GM12878 (cell line): Measurements from ENCODE around the gene PITPNC1. TPM values are rescaled to one million over a fixed set of nuclear protein-coding genes. Genes with fewer than 3 reads are reported as not detected.

ENCODE experiments used
- BMI1 ChIP-seq: fragments of 450-650 bp; IDR thresholded peaks from 2 replicates; pipeline ENCODE4 v1.6.1; 2016; ENCODE audit warnings: mild to moderate bottlenecking, moderate library complexity, borderline replicate concordance
- HDGF ChIP-seq: fragments of 450-650 bp; IDR thresholded peaks from 2 replicates; pipeline ENCODE4 v1.6.1; 2016; ENCODE audit warnings: antibody characterized with exemption
- MEF2B ChIP-seq: fragments of 450-650 bp; IDR thresholded peaks from 2 replicates; pipeline ENCODE4 v1.6.1; 2018; ENCODE audit warnings: mild to moderate bottlenecking, moderate library complexity; ENCODE audit not compliant: partially characterized antibody, poor library complexity, severe bottlenecking
- NR2F1 ChIP-seq: fragments of 450-650 bp; conservative IDR thresholded peaks from 2 replicates; pipeline ENCODE4 v1.6.1; 2017; ENCODE audit warnings: mild to moderate bottlenecking
- POLR2A ChIP-seq: IDR thresholded peaks from 2 replicates; pipeline ENCODE4 v1.6.1; 2011; ENCODE audit warnings: low read depth, mild to moderate bottlenecking, low read length
- POLR2AphosphoS5 ChIP-seq: IDR thresholded peaks from 2 replicates; pipeline ENCODE4 v1.6.1; 2011; ENCODE audit warnings: mild to moderate bottlenecking, low read length, inconsistent platforms
- RAD51 ChIP-seq: fragments of 450-650 bp; IDR thresholded peaks from 2 replicates; pipeline ENCODE4 v1.6.1; 2016; ENCODE audit warnings: moderate library complexity, mild to moderate bottlenecking, inconsistent platforms
- RBBP5 ChIP-seq: fragments of 200-600 bp; sonication (generic); conservative IDR thresholded peaks from 2 replicates; pipeline ENCODE4 v1.6.1; 2016
- SMAD5 ChIP-seq: IDR thresholded peaks from 2 replicates; pipeline ENCODE4 v1.6.1; 2016; ENCODE audit warnings: antibody characterized with exemption, low read depth
- TCF12 ChIP-seq: IDR thresholded peaks from 2 replicates; pipeline ENCODE4 v1.6.1; 2011; ENCODE audit warnings: low read depth, mild to moderate bottlenecking, low read length
- ZNF207 ChIP-seq: fragments of 450-650 bp; IDR thresholded peaks from 2 replicates; pipeline ENCODE4 v1.6.1; 2014; ENCODE audit warnings: antibody characterized with exemption, mild to moderate bottlenecking, borderline replicate concordance
- polyA plus RNA-seq, 11 experiments: library from polyadenylated mRNA; depleted of rRNA in 4 of 11; unstranded in 6 of 11; stranded (reverse) in 5 of 11; fragments of >200 nt; fragmentation: Nextera tagmentation in 4 of 11; fragmentation: Illumina TruSeq in 1 of 11; extraction: Ambion mirVana in 4 of 11; extraction: Trizol in 1 of 11; gene quantifications; 1 replicate in 1 of 11; 2 replicates in 10 of 11; pipeline versions ENCODE4 v1.2.1 to v1.2.3, GENCODE V29; 2011 to 2016; ENCODE audit warnings: inconsistent platforms in 2 of 11, missing spikeins in 2 of 11, low read depth in 1 of 11
- total RNA-seq, 4 experiments: library from RNA; depleted of rRNA in 3 of 4; stranded (reverse); fragments of >200 nt in 3 of 4; fragmentation: Illumina TruSeq in 1 of 4; extraction: Trizol in 1 of 4; gene quantifications; 2 replicates each; pipeline versions ENCODE4 v1.2.1 to v1.2.3, GENCODE V29; 2013 to 2021
- TF ChIP-seq, protein P1 (sequence below): fragments of 450-650 bp; formaldehyde crosslinking; IDR thresholded peaks from 2 replicates; pipeline ENCODE4 v1.5.0; 2022; ENCODE audit warnings: mild to moderate bottlenecking, missing genetic modification characterization
- TF ChIP-seq, protein P2 (sequence below): fragments of 450-650 bp; IDR thresholded peaks from 2 replicates; pipeline ENCODE4 v1.6.1; 2017; ENCODE audit warnings: mild to moderate bottlenecking
- TF ChIP-seq, protein P3 (sequence below): IDR thresholded peaks from 2 replicates; pipeline ENCODE4 v1.6.1; 2012; ENCODE audit warnings: low read depth, low read length, improper control_type of control experiment
- TF ChIP-seq, protein P4 (sequence below): fragments of 450-650 bp; IDR thresholded peaks from 2 replicates; pipeline ENCODE4 v1.6.1; 2018; ENCODE audit warnings: borderline replicate concordance, mild to moderate bottlenecking; ENCODE audit not compliant: partially characterized antibody
- TF ChIP-seq, protein P5 (sequence below): fragments of 450-650 bp; IDR thresholded peaks from 2 replicates; pipeline ENCODE4 v1.6.1; 2018; ENCODE audit warnings: mild to moderate bottlenecking, low read depth, moderate library complexity; ENCODE audit not compliant: partially characterized antibody
- TF ChIP-seq, protein P6 (sequence below): IDR thresholded peaks from 2 replicates; pipeline ENCODE4 v1.6.1; 2011; ENCODE audit warnings: mild to moderate bottlenecking, low read depth, low read length, moderate library complexity; ENCODE audit not compliant: insufficient replicate concordance

PITPNC1 gene
- total and polyA plus RNA-seq, 10 of the 15 experiments (the other 5 are each of a cell fraction or from before 2014, with no cell fraction given): 12.2 to 62.4 (median 47.3) TPM

DNA sequence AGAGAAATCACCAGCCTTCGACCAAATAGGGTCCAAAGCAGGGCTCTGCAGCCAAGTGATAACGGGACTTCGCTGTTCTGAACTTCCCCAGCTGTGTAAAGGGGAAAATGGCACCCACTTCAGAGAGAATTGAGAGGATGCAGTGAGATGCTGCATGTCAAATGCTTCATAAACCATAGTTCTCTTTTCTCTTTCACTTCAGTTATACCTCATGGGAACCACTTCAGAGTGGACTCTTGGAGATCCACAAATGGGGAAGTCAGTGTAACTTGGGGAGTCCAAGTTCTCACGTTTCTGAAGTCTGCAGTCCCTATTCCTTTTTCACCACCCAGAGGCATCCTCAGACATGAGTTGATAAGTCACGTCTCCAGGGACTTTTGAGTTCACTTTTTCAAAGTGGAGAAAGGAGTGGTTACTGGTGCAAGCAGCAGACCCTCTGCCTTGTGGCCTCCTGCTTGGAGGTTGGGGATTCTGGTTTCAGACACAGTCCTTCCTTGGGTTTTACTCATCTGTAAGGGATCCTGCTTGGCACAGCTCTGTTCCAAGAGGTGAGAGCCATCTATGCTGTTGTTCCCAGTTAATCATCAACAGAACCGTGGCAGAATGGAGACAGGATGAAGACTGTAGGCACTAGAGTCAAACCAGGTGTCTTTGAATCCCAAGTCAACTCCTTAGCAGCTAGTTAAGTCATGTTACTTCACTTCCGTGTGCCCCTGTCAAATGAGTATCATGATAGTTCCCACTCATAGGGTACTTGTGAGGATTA lies 217.2 kb downstream of the PITPNC1 start (continued):
- TF ChIP-seq, protein P1, sequence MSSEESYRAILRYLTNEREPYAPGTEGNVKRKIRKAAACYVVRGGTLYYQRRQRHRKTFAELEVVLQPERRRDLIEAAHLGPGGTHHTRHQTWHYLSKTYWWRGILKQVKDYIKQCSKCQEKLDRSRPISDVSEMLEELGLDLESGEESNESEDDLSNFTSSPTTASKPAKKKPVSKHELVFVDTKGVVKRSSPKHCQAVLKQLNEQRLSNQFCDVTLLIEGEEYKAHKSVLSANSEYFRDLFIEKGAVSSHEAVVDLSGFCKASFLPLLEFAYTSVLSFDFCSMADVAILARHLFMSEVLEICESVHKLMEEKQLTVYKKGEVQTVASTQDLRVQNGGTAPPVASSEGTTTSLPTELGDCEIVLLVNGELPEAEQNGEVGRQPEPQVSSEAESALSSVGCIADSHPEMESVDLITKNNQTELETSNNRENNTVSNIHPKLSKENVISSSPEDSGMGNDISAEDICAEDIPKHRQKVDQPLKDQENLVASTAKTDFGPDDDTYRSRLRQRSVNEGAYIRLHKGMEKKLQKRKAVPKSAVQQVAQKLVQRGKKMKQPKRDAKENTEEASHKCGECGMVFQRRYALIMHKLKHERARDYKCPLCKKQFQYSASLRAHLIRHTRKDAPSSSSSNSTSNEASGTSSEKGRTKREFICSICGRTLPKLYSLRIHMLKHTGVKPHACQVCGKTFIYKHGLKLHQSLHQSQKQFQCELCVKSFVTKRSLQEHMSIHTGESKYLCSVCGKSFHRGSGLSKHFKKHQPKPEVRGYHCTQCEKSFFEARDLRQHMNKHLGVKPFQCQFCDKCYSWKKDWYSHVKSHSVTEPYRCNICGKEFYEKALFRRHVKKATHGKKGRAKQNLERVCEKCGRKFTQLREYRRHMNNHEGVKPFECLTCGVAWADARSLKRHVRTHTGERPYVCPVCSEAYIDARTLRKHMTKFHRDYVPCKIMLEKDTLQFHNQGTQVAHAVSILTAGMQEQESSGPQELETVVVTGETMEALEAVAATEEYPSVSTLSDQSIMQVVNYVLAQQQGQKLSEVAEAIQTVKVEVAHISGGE: no peak
- TF ChIP-seq TCF12: peak; percentile 75
- TF ChIP-seq RBBP5: no peak
- TF ChIP-seq, protein P2, sequence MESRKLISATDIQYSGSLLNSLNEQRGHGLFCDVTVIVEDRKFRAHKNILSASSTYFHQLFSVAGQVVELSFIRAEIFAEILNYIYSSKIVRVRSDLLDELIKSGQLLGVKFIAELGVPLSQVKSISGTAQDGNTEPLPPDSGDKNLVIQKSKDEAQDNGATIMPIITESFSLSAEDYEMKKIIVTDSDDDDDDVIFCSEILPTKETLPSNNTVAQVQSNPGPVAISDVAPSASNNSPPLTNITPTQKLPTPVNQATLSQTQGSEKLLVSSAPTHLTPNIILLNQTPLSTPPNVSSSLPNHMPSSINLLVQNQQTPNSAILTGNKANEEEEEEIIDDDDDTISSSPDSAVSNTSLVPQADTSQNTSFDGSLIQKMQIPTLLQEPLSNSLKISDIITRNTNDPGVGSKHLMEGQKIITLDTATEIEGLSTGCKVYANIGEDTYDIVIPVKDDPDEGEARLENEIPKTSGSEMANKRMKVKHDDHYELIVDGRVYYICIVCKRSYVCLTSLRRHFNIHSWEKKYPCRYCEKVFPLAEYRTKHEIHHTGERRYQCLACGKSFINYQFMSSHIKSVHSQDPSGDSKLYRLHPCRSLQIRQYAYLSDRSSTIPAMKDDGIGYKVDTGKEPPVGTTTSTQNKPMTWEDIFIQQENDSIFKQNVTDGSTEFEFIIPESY: no peak
- TF ChIP-seq, protein P3, sequence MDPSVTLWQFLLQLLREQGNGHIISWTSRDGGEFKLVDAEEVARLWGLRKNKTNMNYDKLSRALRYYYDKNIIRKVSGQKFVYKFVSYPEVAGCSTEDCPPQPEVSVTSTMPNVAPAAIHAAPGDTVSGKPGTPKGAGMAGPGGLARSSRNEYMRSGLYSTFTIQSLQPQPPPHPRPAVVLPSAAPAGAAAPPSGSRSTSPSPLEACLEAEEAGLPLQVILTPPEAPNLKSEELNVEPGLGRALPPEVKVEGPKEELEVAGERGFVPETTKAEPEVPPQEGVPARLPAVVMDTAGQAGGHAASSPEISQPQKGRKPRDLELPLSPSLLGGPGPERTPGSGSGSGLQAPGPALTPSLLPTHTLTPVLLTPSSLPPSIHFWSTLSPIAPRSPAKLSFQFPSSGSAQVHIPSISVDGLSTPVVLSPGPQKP: no peak
- TF ChIP-seq, protein P4, sequence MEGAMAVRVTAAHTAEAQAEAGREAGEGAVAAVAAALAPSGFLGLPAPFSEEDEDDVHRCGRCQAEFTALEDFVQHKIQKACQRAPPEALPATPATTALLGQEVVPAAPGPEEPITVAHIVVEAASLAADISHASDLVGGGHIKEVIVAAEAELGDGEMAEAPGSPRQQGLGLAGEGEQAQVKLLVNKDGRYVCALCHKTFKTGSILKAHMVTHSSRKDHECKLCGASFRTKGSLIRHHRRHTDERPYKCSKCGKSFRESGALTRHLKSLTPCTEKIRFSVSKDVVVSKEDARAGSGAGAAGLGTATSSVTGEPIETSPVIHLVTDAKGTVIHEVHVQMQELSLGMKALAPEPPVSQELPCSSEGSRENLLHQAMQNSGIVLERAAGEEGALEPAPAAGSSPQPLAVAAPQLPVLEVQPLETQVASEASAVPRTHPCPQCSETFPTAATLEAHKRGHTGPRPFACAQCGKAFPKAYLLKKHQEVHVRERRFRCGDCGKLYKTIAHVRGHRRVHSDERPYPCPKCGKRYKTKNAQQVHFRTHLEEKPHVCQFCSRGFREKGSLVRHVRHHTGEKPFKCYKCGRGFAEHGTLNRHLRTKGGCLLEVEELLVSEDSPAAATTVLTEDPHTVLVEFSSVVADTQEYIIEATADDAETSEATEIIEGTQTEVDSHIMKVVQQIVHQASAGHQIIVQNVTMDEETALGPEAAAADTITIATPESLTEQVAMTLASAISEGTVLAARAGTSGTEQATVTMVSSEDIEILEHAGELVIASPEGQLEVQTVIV: no peak
- no peak for TF ChIP-seq RAD51
- TF ChIP-seq SMAD5: no peak
- TF ChIP-seq POLR2A: no peak
- no peak for TF ChIP-seq ZNF207
- TF ChIP-seq MEF2B: peak; percentile 96
- TF ChIP-seq BMI1: no peak
- peak; percentile 58; the same call in 1 of the 2 replicates for TF ChIP-seq POLR2AphosphoS5
- TF ChIP-seq HDGF: no peak
- TF ChIP-seq, protein P5, sequence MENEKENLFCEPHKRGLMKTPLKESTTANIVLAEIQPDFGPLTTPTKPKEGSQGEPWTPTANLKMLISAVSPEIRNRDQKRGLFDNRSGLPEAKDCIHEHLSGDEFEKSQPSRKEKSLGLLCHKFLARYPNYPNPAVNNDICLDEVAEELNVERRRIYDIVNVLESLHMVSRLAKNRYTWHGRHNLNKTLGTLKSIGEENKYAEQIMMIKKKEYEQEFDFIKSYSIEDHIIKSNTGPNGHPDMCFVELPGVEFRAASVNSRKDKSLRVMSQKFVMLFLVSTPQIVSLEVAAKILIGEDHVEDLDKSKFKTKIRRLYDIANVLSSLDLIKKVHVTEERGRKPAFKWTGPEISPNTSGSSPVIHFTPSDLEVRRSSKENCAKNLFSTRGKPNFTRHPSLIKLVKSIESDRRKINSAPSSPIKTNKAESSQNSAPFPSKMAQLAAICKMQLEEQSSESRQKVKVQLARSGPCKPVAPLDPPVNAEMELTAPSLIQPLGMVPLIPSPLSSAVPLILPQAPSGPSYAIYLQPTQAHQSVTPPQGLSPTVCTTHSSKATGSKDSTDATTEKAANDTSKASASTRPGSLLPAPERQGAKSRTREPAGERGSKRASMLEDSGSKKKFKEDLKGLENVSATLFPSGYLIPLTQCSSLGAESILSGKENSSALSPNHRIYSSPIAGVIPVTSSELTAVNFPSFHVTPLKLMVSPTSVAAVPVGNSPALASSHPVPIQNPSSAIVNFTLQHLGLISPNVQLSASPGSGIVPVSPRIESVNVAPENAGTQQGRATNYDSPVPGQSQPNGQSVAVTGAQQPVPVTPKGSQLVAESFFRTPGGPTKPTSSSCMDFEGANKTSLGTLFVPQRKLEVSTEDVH: no peak
- TF ChIP-seq, protein P6, sequence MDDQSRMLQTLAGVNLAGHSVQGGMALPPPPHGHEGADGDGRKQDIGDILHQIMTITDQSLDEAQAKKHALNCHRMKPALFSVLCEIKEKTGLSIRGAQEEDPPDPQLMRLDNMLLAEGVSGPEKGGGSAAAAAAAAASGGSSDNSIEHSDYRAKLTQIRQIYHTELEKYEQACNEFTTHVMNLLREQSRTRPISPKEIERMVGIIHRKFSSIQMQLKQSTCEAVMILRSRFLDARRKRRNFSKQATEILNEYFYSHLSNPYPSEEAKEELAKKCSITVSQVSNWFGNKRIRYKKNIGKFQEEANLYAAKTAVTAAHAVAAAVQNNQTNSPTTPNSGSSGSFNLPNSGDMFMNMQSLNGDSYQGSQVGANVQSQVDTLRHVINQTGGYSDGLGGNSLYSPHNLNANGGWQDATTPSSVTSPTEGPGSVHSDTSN: no peak
- peak; percentile 66 for TF ChIP-seq NR2F1
